Measurements from ENCODE around the gene PRKCZ.

PRKCZ gene

GRCh38 chr1:2052756-2053155, 2.5 kb downstream of the PRKCZ start:
- Histone ChIP-seq H3K4me3 (ENCODE audit: insufficient read length, low read depth) (no peak overlapping the region), H3K36me3 (ENCODE audit: insufficient read depth, insufficient read length, low read length) (peaks cover 13% of the 10 kb centered on the region), H3K27me3 (ENCODE audit: insufficient read depth, insufficient read length) (peaks cover 25% of the 10 kb centered on the region), H3K4me1 (ENCODE audit: insufficient read depth, insufficient read length) (peaks cover 7% of the 10 kb centered on the region), H3K9me3 (ENCODE audit: insufficient read depth, low read length) (no peaks in the 10 kb centered on the region), H3K9ac (ENCODE audit: insufficient read length, low read depth) (no peak overlapping the region)
- no peak for DNase-seq (ENCODE audit: low read depth, low spot score)
- TF ChIP-seq ZNF274 (IDR thresholded peaks at IDR 0.05; ENCODE audit: low read depth, low read length) (no peak), SUZ12 (IDR thresholded peaks at IDR 0.05; ENCODE audit: extremely low read depth, insufficient read depth, insufficient read length) (no peak), YY1 (IDR thresholded peaks at IDR 0.05; ENCODE audit: insufficient read depth, insufficient read length) (no peak)

- DNase-seq (ENCODE audit: low read depth, low spot score) = no peak
- Histone ChIP-seq H3K4me3 (ENCODE audit: insufficient read length, low read depth) (no peak overlapping the region), H3K9me3 (ENCODE audit: insufficient read depth, low read length) (no peaks in the 10 kb centered on the region), H3K27me3 (ENCODE audit: insufficient read depth, insufficient read length) (peaks cover 22% of the 10 kb centered on the region), H3K4me1 (ENCODE audit: insufficient read depth, insufficient read length) (peaks cover 2% of the 10 kb centered on the region), H3K9ac (ENCODE audit: insufficient read length, low read depth) (no peak overlapping the region), H3K36me3 (ENCODE audit: insufficient read depth, insufficient read length, low read length) (peaks cover 13% of the 10 kb centered on the region)
- no peak for TF ChIP-seq YY1 (IDR thresholded peaks at IDR 0.05; ENCODE audit: insufficient read depth, insufficient read length)
Observed at GRCh38 chr1:2053217-2053616, 3.0 kb downstream of the PRKCZ start.

GRCh38 chr1:2053784-2054376, 3.7 kb downstream of the PRKCZ start:
- TF ChIP-seq YY1 (IDR thresholded peaks at IDR 0.05; ENCODE audit: insufficient read depth, insufficient read length) = no peak
- no peak for TF ChIP-seq ZNF274 (IDR thresholded peaks at IDR 0.05; ENCODE audit: low read depth, low read length)
- no peak for TF ChIP-seq SUZ12 (IDR thresholded peaks at IDR 0.05; ENCODE audit: extremely low read depth, insufficient read depth, insufficient read length)
- H3K27me3 ChIP-seq (ENCODE audit: insufficient read depth, insufficient read length) = peaks cover 16% of the 10 kb centered on the region
- no peak for DNase-seq (ENCODE audit: low read depth, low spot score)

GRCh38 chr1:2054560-2054959, 4.3 kb downstream of the PRKCZ start:
- no peaks in the 10 kb centered on the region for H3K9me3 ChIP-seq (ENCODE audit: insufficient read depth, low read length)
- TF ChIP-seq YY1 (IDR thresholded peaks at IDR 0.05; ENCODE audit: insufficient read depth, insufficient read length) (no peak), ZNF274 (IDR thresholded peaks at IDR 0.05; ENCODE audit: low read depth, low read length) (no peak), SUZ12 (IDR thresholded peaks at IDR 0.05; ENCODE audit: extremely low read depth, insufficient read depth, insufficient read length) (no peak)
- H3K4me3 ChIP-seq (ENCODE audit: insufficient read length, low read depth) = no peak overlapping the region
- H3K4me1 ChIP-seq (ENCODE audit: insufficient read depth, insufficient read length) = peaks cover 1% of the 10 kb centered on the region
- DNase-seq (ENCODE audit: low read depth, low spot score) = no peak
- H3K9ac ChIP-seq (ENCODE audit: insufficient read length, low read depth) = no peak overlapping the region
- peaks cover 16% of the 10 kb centered on the region for H3K27me3 ChIP-seq (ENCODE audit: insufficient read depth, insufficient read length)
- peaks cover 15% of the 10 kb centered on the region for H3K36me3 ChIP-seq (ENCODE audit: insufficient read depth, insufficient read length, low read length)

More at GRCh38 chr1:2053784-2054376, 3.7 kb downstream of the PRKCZ start:
- H3K9me3 ChIP-seq (ENCODE audit: insufficient read depth, low read length) = no peaks in the 10 kb centered on the region
- H3K36me3 ChIP-seq (ENCODE audit: insufficient read depth, insufficient read length, low read length) = peaks cover 13% of the 10 kb centered on the region
- H3K4me3 ChIP-seq (ENCODE audit: insufficient read length, low read depth) = no peak overlapping the region
- no peak overlapping the region for H3K9ac ChIP-seq (ENCODE audit: insufficient read length, low read depth)
- H3K4me1 ChIP-seq (ENCODE audit: insufficient read depth, insufficient read length) = peaks cover 1% of the 10 kb centered on the region

GRCh38 chr1:2055911-2056575, 5.8 kb downstream of the PRKCZ start:
- Histone ChIP-seq H3K27me3 (ENCODE audit: insufficient read depth, insufficient read length) (peaks cover 11% of the 10 kb centered on the region), H3K4me3 (ENCODE audit: insufficient read length, low read depth) (no peak overlapping the region), H3K9ac (ENCODE audit: insufficient read length, low read depth) (no peak overlapping the region), H3K36me3 (ENCODE audit: insufficient read depth, insufficient read length, low read length) (peaks cover 22% of the 10 kb centered on the region), H3K4me1 (ENCODE audit: insufficient read depth, insufficient read length) (peaks cover 1% of the 10 kb centered on the region), H3K9me3 (ENCODE audit: insufficient read depth, low read length) (no peaks in the 10 kb centered on the region)
- no peak for DNase-seq (ENCODE audit: low read depth, low spot score)
- TF ChIP-seq ZNF274 (IDR thresholded peaks at IDR 0.05; ENCODE audit: low read depth, low read length) (no peak), YY1 (IDR thresholded peaks at IDR 0.05; ENCODE audit: insufficient read depth, insufficient read length) (no peak), SUZ12 (IDR thresholded peaks at IDR 0.05; ENCODE audit: extremely low read depth, insufficient read depth, insufficient read length) (no peak)

- TF ChIP-seq SUZ12 (IDR thresholded peaks at IDR 0.05; ENCODE audit: extremely low read depth, insufficient read depth, insufficient read length) (no peak), ZNF274 (IDR thresholded peaks at IDR 0.05; ENCODE audit: low read depth, low read length) (no peak), YY1 (IDR thresholded peaks at IDR 0.05; ENCODE audit: insufficient read depth, insufficient read length) (no peak)
- Histone ChIP-seq H3K27me3 (ENCODE audit: insufficient read depth, insufficient read length) (peaks cover under 1% of the 10 kb centered on the region), H3K9ac (ENCODE audit: insufficient read length, low read depth) (no peak overlapping the region), H3K4me3 (ENCODE audit: insufficient read length, low read depth) (no peak overlapping the region), H3K36me3 (ENCODE audit: insufficient read depth, insufficient read length, low read length) (peaks cover 25% of the 10 kb centered on the region), H3K4me1 (ENCODE audit: insufficient read depth, insufficient read length) (peaks cover 6% of the 10 kb centered on the region), H3K9me3 (ENCODE audit: insufficient read depth, low read length) (no peaks in the 10 kb centered on the region)
- DNase-seq (ENCODE audit: low read depth, low spot score) = no peak
Observed at GRCh38 chr1:2056955-2057590, 6.9 kb downstream of the PRKCZ start.

GRCh38 chr1:2059290-2059953, 9.2 kb downstream of the PRKCZ start:
- Histone ChIP-seq H3K27me3 (ENCODE audit: insufficient read depth, insufficient read length) (no peaks in the 10 kb centered on the region), H3K4me1 (ENCODE audit: insufficient read depth, insufficient read length) (peaks cover 6% of the 10 kb centered on the region), H3K4me3 (ENCODE audit: insufficient read length, low read depth) (no peak overlapping the region), H3K9me3 (ENCODE audit: insufficient read depth, low read length) (no peaks in the 10 kb centered on the region), H3K36me3 (ENCODE audit: insufficient read depth, insufficient read length, low read length) (peaks cover 25% of the 10 kb centered on the region), H3K9ac (ENCODE audit: insufficient read length, low read depth) (no peak overlapping the region)
- TF ChIP-seq YY1 (IDR thresholded peaks at IDR 0.05; ENCODE audit: insufficient read depth, insufficient read length) (no peak), ZNF274 (IDR thresholded peaks at IDR 0.05; ENCODE audit: low read depth, low read length) (no peak), SUZ12 (IDR thresholded peaks at IDR 0.05; ENCODE audit: extremely low read depth, insufficient read depth, insufficient read length) (no peak)
- DNase-seq (ENCODE audit: low read depth, low spot score) = no peak

All from NT2/D1 (cell line).